Kidney capillary endothelial cell (primary cell): ENCODE measurements around the gene SRPX.
A peak's percentile ranks its signal among the peaks of the same experiment; 100 is the strongest.

Source experiments
- DNase-seq: peaks from one replicate; pipeline ENCODE4 v3.0.0-alpha.2; 2018; ENCODE audit warnings: low spot score

SRPX gene

GRCh38 chrX:38220415-38221390, at the start of gene SRPX:
TSS of gene SRPX (minus strand) at chrX:38220871. CDS start at chrX:38220792, 79 bp downstream.
- DNase-seq = no peak

GRCh38 chrX:38268011-38268410, 47.3 kb upstream of the SRPX start:
- no peak for DNase-seq

GRCh38 chrX:38262715-38263620, 42.3 kb upstream of the SRPX start:
- no peak for DNase-seq

- DNase-seq = peak; percentile 4
These were observed 39.6 kb upstream of the SRPX start for GRCh38 chrX:38260231-38260630.

- no peak for DNase-seq
These were observed 35.3 kb upstream of the SRPX start for GRCh38 chrX:38256019-38256418.

- no peak for DNase-seq
These were observed 29.3 kb upstream of the SRPX start for GRCh38 chrX:38249965-38250364.

GRCh38 chrX:38247051-38247450, 26.4 kb upstream of the SRPX start:
- DNase-seq = no peak

- DNase-seq = no peak
These were observed 19.9 kb upstream of the SRPX start for GRCh38 chrX:38240541-38240940.

- DNase-seq = no peak
These were observed 16.4 kb upstream of the SRPX start for GRCh38 chrX:38236901-38237615.

GRCh38 chrX:38233891-38234667, 13.4 kb upstream of the SRPX start:
- DNase-seq = no peak

- DNase-seq = no peak
These were observed 11.5 kb upstream of the SRPX start for GRCh38 chrX:38232079-38232686.

GRCh38 chrX:38225093-38225492, 4.4 kb upstream of the SRPX start:
- peak; percentile 26 for DNase-seq

GRCh38 chrX:38224160-38224559, 3.5 kb upstream of the SRPX start:
- DNase-seq = no peak

- DNase-seq = no peak
These were observed 789 bp upstream of the SRPX start for GRCh38 chrX:38221391-38221929.

- no peak for DNase-seq
These were observed 652 bp downstream of the SRPX start for GRCh38 chrX:38220024-38220414.

GRCh38 chrX:38216642-38217041, 4.0 kb downstream of the SRPX start:
- DNase-seq = no peak

GRCh38 chrX:38214551-38215531, 5.8 kb downstream of the SRPX start:
- DNase-seq = peak; percentile 49

GRCh38 chrX:38214044-38214443, 6.6 kb downstream of the SRPX start:
- no peak for DNase-seq

- DNase-seq = no peak
These were observed 8.6 kb downstream of the SRPX start for GRCh38 chrX:38211891-38212635.
